Osteoblast (primary cell): ENCODE data around the gene PNMA1. TPM values are rescaled to one million over a fixed set of nuclear protein-coding genes. Genes with fewer than 3 reads are reported as not detected.

Experiments used
- DNase-seq: peaks from one replicate; pipeline ENCODE4 v3.0.0; 2011; ENCODE audit warnings: low spot score, mixed read lengths; ENCODE audit not compliant: insufficient read length; ENCODE audit errors: missing footprints
- H2AFZ ChIP-seq: 2 replicates; pipeline ENCODE4 v1.6.0; 2011; ENCODE audit warnings: mild to moderate bottlenecking, low read length
- H3K27ac ChIP-seq: 2 replicates; pipeline ENCODE4 v1.5.1; 2011; ENCODE audit warnings: mild to moderate bottlenecking, low read depth, low read length, moderate library complexity
- H3K27me3 ChIP-seq: 2 replicates; pipeline ENCODE4 v1.6.0; 2012; ENCODE audit warnings: mild to moderate bottlenecking, control low read depth, inconsistent platforms, low read length, moderate library complexity; ENCODE audit not compliant: insufficient read depth
- H3K36me3 ChIP-seq: 2 replicates; pipeline ENCODE4 v1.5.1; 2011; ENCODE audit warnings: mild to moderate bottlenecking, low read length, control low read depth, moderate library complexity; ENCODE audit not compliant: insufficient read depth
- H3K4me1 ChIP-seq: 2 replicates; pipeline ENCODE4 v1.5.1; 2011; ENCODE audit warnings: mild to moderate bottlenecking, low read length, control low read depth, moderate library complexity; ENCODE audit not compliant: insufficient read depth
- H3K4me2 ChIP-seq: 2 replicates; pipeline ENCODE4 v1.6.0; 2011; ENCODE audit warnings: mild to moderate bottlenecking, low read length; ENCODE audit not compliant: insufficient read depth
- H3K4me3 ChIP-seq: fragments of 200-600 bp; sonication (generic); 3 replicates; pipeline ENCODE4 v1.5.1; 2012; ENCODE audit warnings: mild to moderate bottlenecking, low read length, inconsistent platforms; ENCODE audit not compliant: insufficient read depth
- H3K79me2 ChIP-seq: 2 replicates; pipeline ENCODE4 v1.6.0; 2012; ENCODE audit warnings: mild to moderate bottlenecking, low read length, control low read depth, inconsistent platforms; ENCODE audit not compliant: insufficient read depth
- H3K9me3 ChIP-seq: 2 replicates; pipeline ENCODE4 v1.5.1; 2011; ENCODE audit warnings: low read depth, low read length, control low read depth
- H4K20me1 ChIP-seq: 2 replicates; pipeline ENCODE4 v1.6.0; 2012; ENCODE audit warnings: mild to moderate bottlenecking, low read length, control low read depth; ENCODE audit not compliant: insufficient read depth
- CTCF ChIP-seq: IDR thresholded peaks from 2 replicates; pipeline ENCODE4 v1.5.1; 2011; ENCODE audit warnings: mild to moderate bottlenecking, low read depth, low read length, moderate library complexity; ENCODE audit errors: extremely low read depth
- total RNA-seq: library from RNA; depleted of rRNA; stranded (reverse); fragments of >200 nt; gene quantifications from 2 replicates; pipeline ENCODE4 v1.2.3, GENCODE V29; 2012

PNMA1 gene
- total RNA-seq, 1 donor, result 40.2 TPM

- peaks cover 60% of the 10 kb centered on the region for H3K4me1 ChIP-seq
- no peaks in the 10 kb centered on the region for H3K9me3 ChIP-seq
- H3K79me2 ChIP-seq, result peaks cover 99% of the 10 kb centered on the region
- peaks cover 31% of the 10 kb centered on the region for H3K36me3 ChIP-seq
- peaks cover 81% of the 10 kb centered on the region for H4K20me1 ChIP-seq
- no peaks in the 10 kb centered on the region for H3K27me3 ChIP-seq
- peak overlapping the region; percentile 86 for H3K4me2 ChIP-seq
- H3K4me3 ChIP-seq, result peak overlapping the region; percentile 57
- DNase-seq, result peak; percentile 94
- TF ChIP-seq CTCF, result no peak
- peak overlapping the region; percentile 69 for H3K27ac ChIP-seq
- no peak overlapping the region for H2AFZ ChIP-seq
Observed at GRCh38 chr14:73741386-73741875, 27.2 kb upstream of the PNMA1 start.

- Histone ChIP-seq H2AFZ (no peak overlapping the region), H3K4me1 (peaks cover 53% of the 10 kb centered on the region), H3K27me3 (no peaks in the 10 kb centered on the region), H4K20me1 (peaks cover 75% of the 10 kb centered on the region), H3K27ac (peak overlapping the region; percentile 69), H3K79me2 (peaks cover 94% of the 10 kb centered on the region), H3K9me3 (no peaks in the 10 kb centered on the region), H3K36me3 (peaks cover 33% of the 10 kb centered on the region), H3K4me3 (peak overlapping the region; percentile 57), H3K4me2 (peak overlapping the region; percentile 86)
- DNase-seq, result peak; percentile 80
- no peak for TF ChIP-seq CTCF
Observed at GRCh38 chr14:73740618-73741326, 26.6 kb upstream of the PNMA1 start.

GRCh38 chr14:73739899-73740617, 25.9 kb upstream of the PNMA1 start:
- Histone ChIP-seq H3K4me1 (peaks cover 46% of the 10 kb centered on the region), H4K20me1 (peaks cover 68% of the 10 kb centered on the region), H3K4me3 (no peak overlapping the region), H3K36me3 (peaks cover 40% of the 10 kb centered on the region), H2AFZ (no peak overlapping the region), H3K27me3 (no peaks in the 10 kb centered on the region), H3K79me2 (peaks cover 90% of the 10 kb centered on the region), H3K27ac (peak overlapping the region; percentile 69), H3K9me3 (no peaks in the 10 kb centered on the region), H3K4me2 (no peak overlapping the region)
- no peak for DNase-seq
- TF ChIP-seq CTCF, result no peak

- Histone ChIP-seq H3K4me2 (no peak overlapping the region), H3K4me1 (peaks cover 40% of the 10 kb centered on the region), H3K79me2 (peaks cover 89% of the 10 kb centered on the region), H3K9me3 (no peaks in the 10 kb centered on the region), H4K20me1 (peaks cover 64% of the 10 kb centered on the region), H3K27ac (no peak overlapping the region), H3K4me3 (no peak overlapping the region), H3K27me3 (no peaks in the 10 kb centered on the region), H3K36me3 (peaks cover 47% of the 10 kb centered on the region), H2AFZ (no peak overlapping the region)
- peak; percentile 64 for DNase-seq
- TF ChIP-seq CTCF, result no peak
Observed at GRCh38 chr14:73739174-73739898, 25.2 kb upstream of the PNMA1 start.
